K562 (cell line): Measurements from ENCODE around the gene MTX3. TPM values are rescaled to one million over a fixed set of nuclear protein-coding genes. Genes with fewer than 3 reads are reported as not detected.

Experiments
- ATAC-seq: fragments of 200-7000 bp; cut with Tn5 transposase; 3 replicates; pipeline ENCODE4 v1.9.1; 2020; ENCODE audit warnings: moderate library complexity
- BruUV-seq: library from RNA; stranded (reverse); fragments of 400-500 nt; replicated peaks from 2 replicates; lab custom pipeline; 2021; lab: Mats Ljungman, UMichigan
- CTCF ChIA-PET: fragments of 300-600 bp; formaldehyde crosslinking; extraction: SDS; loops from one replicate; lab custom pipeline; 2021; ENCODE audit warnings: low intra/inter-chr PET ratio; lab: Yijun Ruan, JAX
- POLR2A ChIA-PET: fragments of 300-600, 350-650 bp; sonication (Branson Sonifier 250); formaldehyde crosslinking; extraction: SDS; loops from one replicate; lab custom pipeline; 2021; ENCODE audit warnings: antibody characterized with exemption, inconsistent platforms; lab: Yijun Ruan, JAX
- DNase-seq, 4 experiments: peaks; one replicate each; pipeline versions ENCODE4 v3.0.0 to v3.0.0-alpha.2; 2011 to 2018; ENCODE audit warnings: low spot score in 3 of 4, mixed read lengths in 3 of 4; ENCODE audit errors: extremely low read depth in 1 of 4
- FAIRE-seq: peaks from 2 replicates; lab custom pipeline; 2011; peaks lifted over from hg19 to GRCh38; lab: Jason Lieb, UNC
- H2AFZ ChIP-seq: 2 replicates; pipeline ENCODE4 v1.6.0; 2011; ENCODE audit warnings: low read depth, low read length, control low read depth, inconsistent platforms
- H3K27ac ChIP-seq: fragments of 200-600 bp; 3 replicates; pipeline ENCODE4 v1.8.0; 2011; ENCODE audit warnings: low read depth, mild to moderate bottlenecking, control low read depth, inconsistent platforms, low read length, moderate library complexity, mixed read lengths; ENCODE audit errors: extremely low read depth
- H3K27me3 ChIP-seq, 2 experiments: fragments of 300-600 bp in 1 of 2; 2 replicates in 1 of 2; 3 replicates in 1 of 2; pipeline versions ENCODE4 v1.6.0 to v1.8.0; 2011; ENCODE audit warnings: inconsistent platforms in 2 of 2, low read length in 2 of 2, mild to moderate bottlenecking in 1 of 2, mixed read lengths in 1 of 2, moderate library complexity in 1 of 2; ENCODE audit not compliant: control insufficient read depth in 2 of 2, insufficient read depth in 2 of 2
- H3K36me3 ChIP-seq: fragments of 300-600 bp; 3 replicates; pipeline ENCODE4 v1.8.0; 2011; ENCODE audit warnings: mild to moderate bottlenecking, low read length, inconsistent platforms; ENCODE audit not compliant: control insufficient read depth, insufficient read depth
- H3K4me1 ChIP-seq, 2 experiments: fragments of 200-600 bp in 1 of 2; replicated peaks in 1 of 2; 2 replicates in 1 of 2; 3 replicates in 1 of 2; pipeline versions ENCODE4 v1.5.1 to v1.8.0; 2011; ENCODE audit warnings: inconsistent platforms in 2 of 2, low read length in 2 of 2, mild to moderate bottlenecking in 1 of 2, mixed read lengths in 1 of 2, moderate library complexity in 1 of 2; ENCODE audit not compliant: control insufficient read depth in 2 of 2, insufficient read depth in 2 of 2
- H3K4me2 ChIP-seq: 2 replicates; pipeline ENCODE4 v1.6.1; 2011; ENCODE audit warnings: low read length, control low read depth, inconsistent platforms, mixed read lengths; ENCODE audit not compliant: insufficient read depth
- H3K4me3 ChIP-seq: fragments of 200-600 bp; sonication (generic), shearing (Covaris generic); 2 replicates; pipeline ENCODE4 v1.5.1; 2016; ENCODE audit warnings: control low read depth, inconsistent platforms
- H3K79me2 ChIP-seq: fragments of 200-600 bp; 3 replicates; pipeline ENCODE4 v1.8.0; 2011; ENCODE audit warnings: low read length, inconsistent platforms; ENCODE audit not compliant: control insufficient read depth, insufficient read depth
- H3K9ac ChIP-seq, 2 experiments: 2 replicates each; pipeline versions ENCODE4 v1.6.0 to v1.6.1; 2011; ENCODE audit warnings: low read depth in 2 of 2, low read length in 2 of 2, control low read depth in 1 of 2, inconsistent platforms in 1 of 2, mild to moderate bottlenecking in 1 of 2, mixed read lengths in 1 of 2; ENCODE audit not compliant: insufficient read depth in 1 of 2
- H3K9me1 ChIP-seq: one replicate; pipeline ENCODE4 v1.6.0; 2011; ENCODE audit warnings: inconsistent platforms, mild to moderate bottlenecking, low read length, moderate library complexity; ENCODE audit not compliant: control insufficient read depth, insufficient read depth
- H3K9me3 ChIP-seq: replicated peaks from 2 replicates; pipeline ENCODE4 v1.5.1; 2011; ENCODE audit warnings: low read depth, low read length, inconsistent platforms; ENCODE audit not compliant: control insufficient read depth, insufficient read depth
- H4K20me1 ChIP-seq: replicated peaks from 2 replicates; pipeline ENCODE4 v1.6.1; 2011; ENCODE audit warnings: low read length, inconsistent platforms, mixed read lengths; ENCODE audit not compliant: control insufficient read depth, insufficient read depth
- WGBS: fragments of 100-300 bp; shearing (Covaris generic); methylation state at CpG from one replicate; pipeline ENCODE4 v1.1.6; 2016; ENCODE audit warnings: low coverage, mixed read lengths; ENCODE audit not compliant: insufficient coverage; ENCODE audit errors: missing lambda C conversion rate; 5-methylcytosine and 5-hydroxymethylcytosine counted together
- in situ Hi-C: fragments of 300-500 bp; cut with MboI; formaldehyde crosslinking; loops from 4 replicates; pipeline ENCODE4 v1.15.0; 2018; ENCODE audit warnings: inconsistent platforms, mixed read lengths
- intact Hi-C: fragments of 100-400 bp; cut with micrococcal nuclease; formaldehyde crosslinking; loops from 2 replicates; pipeline ENCODE4 v1.14.2; 2022
- polyA plus RNA-seq, 8 experiments: library from polyadenylated mRNA; depleted of rRNA in 4 of 8; stranded (reverse) in 5 of 8; unstranded in 3 of 8; fragments of >200 nt; fragmentation: Nextera tagmentation in 2 of 8; fragmentation: Illumina TruSeq in 1 of 8; extraction: Ambion mirVana in 2 of 8; extraction: Trizol in 1 of 8; gene quantifications; 2 replicates each; pipeline versions ENCODE4 v1.2.1 to v1.2.3, GENCODE V29; 2011 to 2014; ENCODE audit warnings: inconsistent platforms in 1 of 8, missing spikeins in 1 of 8
- total RNA-seq, 7 experiments: library from RNA; depleted of rRNA in 6 of 7; stranded (reverse); fragments of >200 nt in 6 of 7; fragmentation: Illumina TruSeq in 2 of 7; extraction: Trizol in 2 of 7; gene quantifications; 2 replicates each; pipeline versions ENCODE4 v1.2.1 to v1.2.3, GENCODE V29; 2011 to 2021; ENCODE audit warnings: low replicate concordance in 1 of 7
- TF ChIP-seq, protein P1 (sequence below): fragments of 250-450 bp; sonication (Bioruptor Pico); IDR thresholded peaks from 2 replicates; pipeline ENCODE4 v1.5.0; 2021; ENCODE audit warnings: mild to moderate bottlenecking, borderline replicate concordance
- TF ChIP-seq, protein P2 (sequence below), 2 experiments: fragments of 450-650 bp in 1 of 2; sonication (generic) in 1 of 2; formaldehyde crosslinking in 1 of 2; IDR thresholded peaks in 1 of 2; conservative IDR thresholded peaks in 1 of 2; 2 replicates each; pipeline versions ENCODE4 v1.6.1 to v1.8.1; 2016 to 2023; ENCODE audit warnings: mild to moderate bottlenecking in 2 of 2, moderate library complexity in 2 of 2, inconsistent platforms in 1 of 2, missing genetic modification reagents in 1 of 2

Gene MTX3
- total and polyA plus RNA-seq, 9 of the 15 experiments (the other 6 are each of a cell fraction or from before 2014, with no cell fraction given): 0.04 to 0.36 (median 0.15) TPM; not detected in 1

DNA sequence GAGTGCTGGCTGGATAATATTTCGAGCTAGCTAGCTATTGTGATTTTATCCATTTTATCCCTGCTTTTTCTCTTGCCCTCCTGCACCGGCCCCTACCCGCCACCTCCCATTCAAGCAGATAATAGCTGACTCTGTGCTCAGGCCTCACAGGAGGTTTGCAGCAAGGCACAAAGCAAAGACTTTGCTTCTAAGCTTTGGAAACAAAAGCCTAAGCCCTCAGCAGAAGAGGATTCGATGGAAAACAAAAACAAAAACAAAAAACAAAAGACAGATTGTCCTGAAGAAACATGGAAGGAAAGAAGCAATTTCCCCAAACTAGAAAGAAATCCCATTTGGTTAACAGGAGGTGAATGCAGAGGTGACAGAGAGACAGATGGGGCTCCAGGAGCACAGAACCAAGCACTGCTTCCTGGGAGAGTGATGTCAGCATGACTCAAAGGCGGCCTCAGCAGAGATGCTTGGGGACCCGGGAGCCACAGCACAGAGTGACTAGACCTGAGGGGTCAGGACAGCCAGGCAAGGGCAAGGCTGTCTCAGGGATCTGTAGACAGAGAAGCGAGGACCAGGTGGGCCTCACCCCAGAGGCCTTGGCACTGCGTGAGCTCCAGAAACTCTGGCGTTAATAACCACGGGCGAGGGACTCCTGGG, 28.4 kb downstream of the MTX3 start:
- no peaks in the 10 kb centered on the region for H3K9me1 ChIP-seq
- peaks cover 9 to 14% of the 10 kb centered on the region in 2 experiments; a peak in 4 of 5 replicates for H3K27me3 ChIP-seq
- peak; percentile 58 for ATAC-seq
- ChIA-PET POLR2A (interaction anchor here (0.5 to 1.2 kb wide), 2 partner anchors 9 to 98 kb away, joined by 3 read pairs; no protein-coding TSS in a partner anchor), CTCF (interaction anchor here (0.7 kb wide), 1 partner anchor 1076 kb away, joined by 3 read pairs; no protein-coding TSS in a partner anchor)
- intact Hi-C loops: no loop called here
- FAIRE-seq: no peak
- BruUV-seq: no TSS peak
- no peaks in the 10 kb centered on the region for H3K9me3 ChIP-seq
- H3K27ac ChIP-seq: no peak overlapping the region
- DNase-seq: peak in 1 of 4 experiments; percentile 16
- WGBS: 2% methylated on average over 11 of the region's 11 CpGs
- no peaks in the 10 kb centered on the region for H3K36me3 ChIP-seq
- H4K20me1 ChIP-seq: no peaks in the 10 kb centered on the region
- H2AFZ ChIP-seq: no peak overlapping the region; the same call in 1 of the 2 replicates
- in situ Hi-C loops: no loop called here
- no peak overlapping the region for H3K4me2 ChIP-seq
- H3K9ac ChIP-seq: no peak overlapping the region
- H3K4me3 ChIP-seq: no peak overlapping the region
- no peaks in the 10 kb centered on the region for H3K4me1 ChIP-seq
- H3K79me2 ChIP-seq: no peaks in the 10 kb centered on the region
- TF ChIP-seq, protein P1, sequence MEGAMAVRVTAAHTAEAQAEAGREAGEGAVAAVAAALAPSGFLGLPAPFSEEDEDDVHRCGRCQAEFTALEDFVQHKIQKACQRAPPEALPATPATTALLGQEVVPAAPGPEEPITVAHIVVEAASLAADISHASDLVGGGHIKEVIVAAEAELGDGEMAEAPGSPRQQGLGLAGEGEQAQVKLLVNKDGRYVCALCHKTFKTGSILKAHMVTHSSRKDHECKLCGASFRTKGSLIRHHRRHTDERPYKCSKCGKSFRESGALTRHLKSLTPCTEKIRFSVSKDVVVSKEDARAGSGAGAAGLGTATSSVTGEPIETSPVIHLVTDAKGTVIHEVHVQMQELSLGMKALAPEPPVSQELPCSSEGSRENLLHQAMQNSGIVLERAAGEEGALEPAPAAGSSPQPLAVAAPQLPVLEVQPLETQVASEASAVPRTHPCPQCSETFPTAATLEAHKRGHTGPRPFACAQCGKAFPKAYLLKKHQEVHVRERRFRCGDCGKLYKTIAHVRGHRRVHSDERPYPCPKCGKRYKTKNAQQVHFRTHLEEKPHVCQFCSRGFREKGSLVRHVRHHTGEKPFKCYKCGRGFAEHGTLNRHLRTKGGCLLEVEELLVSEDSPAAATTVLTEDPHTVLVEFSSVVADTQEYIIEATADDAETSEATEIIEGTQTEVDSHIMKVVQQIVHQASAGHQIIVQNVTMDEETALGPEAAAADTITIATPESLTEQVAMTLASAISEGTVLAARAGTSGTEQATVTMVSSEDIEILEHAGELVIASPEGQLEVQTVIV (CRISPR knock-in tag): no peak
- TF ChIP-seq, protein P2, sequence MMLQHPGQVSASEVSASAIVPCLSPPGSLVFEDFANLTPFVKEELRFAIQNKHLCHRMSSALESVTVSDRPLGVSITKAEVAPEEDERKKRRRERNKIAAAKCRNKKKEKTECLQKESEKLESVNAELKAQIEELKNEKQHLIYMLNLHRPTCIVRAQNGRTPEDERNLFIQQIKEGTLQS (IDR thresholded peaks at IDR 0.05): peak; percentile 23; the same call in 1 of the 2 replicates
- TF ChIP-seq, protein P2 (CRISPR knock-in tag; conservative IDR thresholded peaks at IDR 0.05): no peak
